Muscle of leg (tissue), 11 donors: ENCODE data around the gene PDLIM4. TPM values are rescaled to one million over a fixed set of nuclear protein-coding genes. Genes with fewer than 3 reads are reported as not detected.

Source experiments
- DNase-seq: peaks from one replicate; pipeline ENCODE4 v3.0.0; 2013
- H3K27ac ChIP-seq: one replicate; pipeline ENCODE4 v1.5.1; 2013; ENCODE audit warnings: mild to moderate bottlenecking, low read length, control low read depth
- H3K27me3 ChIP-seq: one replicate; pipeline ENCODE4 v1.6.1; 2013; ENCODE audit warnings: low read length; ENCODE audit not compliant: control insufficient read depth, insufficient read depth
- H3K36me3 ChIP-seq: one replicate; pipeline ENCODE4 v1.6.1; 2013; ENCODE audit warnings: low read length; ENCODE audit not compliant: control insufficient read depth, insufficient read depth
- H3K4me1 ChIP-seq: one replicate; pipeline ENCODE4 v1.6.1; 2013; ENCODE audit warnings: low read length; ENCODE audit not compliant: control insufficient read depth, insufficient read depth
- H3K4me3 ChIP-seq: one replicate; pipeline ENCODE4 v1.5.1; 2013; ENCODE audit warnings: low read length, control low read depth
- H3K9me3 ChIP-seq: replicated peaks from 2 replicates; pipeline ENCODE4 v1.6.1; 2013; ENCODE audit warnings: low read depth, low read length; ENCODE audit not compliant: control insufficient read depth
- WGBS: methylation state at CpG from one replicate; pipeline ENCODE4 v1.1.5; 2013; ENCODE audit warnings: missing lambda C conversion rate; ENCODE audit not compliant: insufficient coverage; 5-methylcytosine and 5-hydroxymethylcytosine counted together
- polyA plus RNA-seq, 8 donors: library from polyadenylated mRNA; unstranded; fragments of 120-200 nt; gene quantifications; one replicate each; pipeline versions ENCODE4 v1.2.1 to v1.2.3, GENCODE V29; 2013; ENCODE audit warnings: inconsistent platforms in 1 of 8, low replicate concordance in 1 of 8; ENCODE audit not compliant: insufficient read length in 8 of 8, insufficient read depth in 1 of 8
- total RNA-seq: library from RNA; stranded (reverse); fragments of 120-200 nt; gene quantifications from one replicate; pipeline ENCODE4 v1.2.4, GENCODE V29; 2013

Gene PDLIM4
- total and polyA plus RNA-seq, 9 donors, result 29.7 to 84.3 (median 60.9) TPM

DNA sequence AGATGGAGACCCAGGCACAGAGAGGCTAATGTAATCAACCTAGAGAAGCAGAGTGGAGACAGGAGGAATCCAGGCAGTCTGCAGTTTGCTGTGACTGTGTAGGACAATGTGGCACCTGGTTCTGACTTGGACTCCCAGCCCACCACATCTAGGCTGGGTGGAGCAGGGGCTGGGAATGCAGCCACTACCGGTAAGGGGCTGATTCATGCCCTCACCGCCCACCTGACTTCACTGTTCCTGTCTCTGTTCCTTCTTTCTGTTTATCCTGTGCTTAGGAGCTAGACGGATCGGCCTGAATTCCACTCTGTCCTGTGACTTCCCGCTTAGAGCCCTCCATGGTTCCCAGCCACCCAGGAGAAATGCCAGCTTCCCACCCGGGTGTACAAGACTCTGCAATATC lies 2.6 kb downstream of the PDLIM4 start:
- no peaks in the 10 kb centered on the region for H3K9me3 ChIP-seq
- H3K4me1 ChIP-seq, result peaks cover 90% of the 10 kb centered on the region
- no peak for DNase-seq
- H3K4me3 ChIP-seq, result peak overlapping the region; percentile 88
- peak overlapping the region; percentile 95 for H3K27ac ChIP-seq
- H3K36me3 ChIP-seq, result peaks cover 31% of the 10 kb centered on the region
- H3K27me3 ChIP-seq, result peaks cover 8% of the 10 kb centered on the region
- 62% methylated on average over 6 of the region's 6 CpGs for WGBS

DNA sequence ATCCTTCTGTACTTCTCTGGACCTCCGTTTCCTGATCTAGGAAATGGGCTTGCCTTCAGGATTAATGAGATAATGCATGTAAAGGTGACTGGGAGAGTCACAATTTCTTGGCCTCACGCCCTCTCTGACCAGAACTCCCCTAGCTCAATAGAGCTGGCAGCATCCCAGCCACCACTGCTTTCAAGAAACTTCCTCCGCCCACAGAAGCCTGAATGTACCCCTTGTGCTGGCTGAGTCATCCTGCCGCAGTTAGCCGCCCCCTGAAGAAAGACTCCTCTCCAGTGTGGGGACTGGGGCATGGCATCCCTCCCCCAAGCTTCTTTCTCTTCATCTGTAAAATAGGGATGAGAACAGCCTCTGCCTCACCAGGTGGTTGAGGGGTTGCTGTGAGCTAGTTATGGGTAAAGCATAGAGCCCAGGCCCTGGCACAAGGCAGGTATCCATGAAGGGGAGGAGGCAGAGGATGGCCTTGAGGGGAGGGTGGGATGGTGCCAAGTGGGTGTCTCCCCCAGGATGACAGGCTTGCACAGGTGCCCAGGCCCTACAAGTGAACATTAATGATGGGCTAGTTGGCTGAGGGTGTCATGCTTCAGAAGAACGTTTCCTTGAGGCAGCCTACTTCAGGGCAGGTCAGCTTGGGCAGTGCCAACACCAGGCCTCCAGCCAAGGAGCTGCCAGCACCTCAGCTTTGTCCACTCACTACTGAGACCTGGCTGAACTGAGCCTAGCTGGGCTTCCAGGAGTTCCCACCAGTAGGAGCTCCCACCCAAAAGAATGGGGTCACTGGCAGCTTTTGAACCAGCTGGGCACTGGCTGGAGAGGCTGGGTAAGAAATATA lies 3.4 kb downstream of the PDLIM4 start:
- Histone ChIP-seq H3K27me3 (peaks cover 7% of the 10 kb centered on the region), H3K27ac (peak overlapping the region; percentile 95), H3K36me3 (peaks cover 36% of the 10 kb centered on the region), H3K9me3 (no peaks in the 10 kb centered on the region), H3K4me1 (peaks cover 92% of the 10 kb centered on the region), H3K4me3 (no peak overlapping the region)
- peak; percentile 68 for DNase-seq
- 58% methylated on average over 2 of the region's 6 CpGs for WGBS

DNA sequence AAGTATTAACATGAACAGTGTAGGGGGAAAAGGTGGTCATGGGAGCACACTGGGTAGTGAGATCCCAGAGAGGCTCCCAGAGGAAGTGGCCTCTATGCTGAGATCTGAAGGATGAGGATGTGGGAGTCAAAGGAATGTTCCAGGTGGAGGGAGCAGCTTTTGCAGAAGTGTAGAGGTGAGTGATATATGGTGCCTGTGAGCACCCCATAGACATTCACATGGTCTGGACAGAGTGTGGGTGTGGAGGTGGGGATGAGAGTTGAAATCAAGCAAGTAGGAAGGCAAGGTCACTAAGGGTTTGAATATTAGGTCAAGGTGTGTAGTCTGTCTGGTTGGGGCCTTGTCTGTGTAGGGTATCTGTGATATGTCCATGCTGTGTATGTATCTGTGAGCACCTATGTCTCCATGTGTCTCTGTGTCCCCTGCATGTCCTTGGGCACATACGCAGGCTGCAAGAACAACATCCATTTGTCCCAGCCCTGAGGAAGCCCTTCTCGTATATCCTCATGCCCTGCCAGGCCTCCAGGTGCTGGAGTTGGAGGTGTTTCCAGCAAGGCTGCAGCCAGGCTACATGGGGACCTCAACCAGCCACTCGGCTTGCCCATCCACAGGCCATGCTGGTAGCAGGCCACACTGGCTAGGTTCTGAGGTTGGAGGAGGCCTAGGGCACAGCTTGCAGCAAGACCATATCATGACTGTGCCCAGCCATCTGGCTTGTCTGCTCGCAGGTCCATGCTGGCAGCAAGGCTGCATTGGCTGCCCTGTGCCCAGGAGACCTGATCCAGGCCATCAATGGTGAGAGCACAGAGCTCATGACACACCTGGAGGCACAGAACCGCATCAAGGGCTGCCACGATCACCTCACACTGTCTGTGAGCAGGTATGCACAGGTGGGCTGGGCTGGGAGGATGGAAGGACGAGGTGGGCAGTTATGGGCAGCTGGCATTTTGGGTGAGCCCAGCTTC lies 4.7 kb downstream of the PDLIM4 start:
- no peak overlapping the region for H3K27ac ChIP-seq
- peaks cover 92% of the 10 kb centered on the region for H3K4me1 ChIP-seq

DNA sequence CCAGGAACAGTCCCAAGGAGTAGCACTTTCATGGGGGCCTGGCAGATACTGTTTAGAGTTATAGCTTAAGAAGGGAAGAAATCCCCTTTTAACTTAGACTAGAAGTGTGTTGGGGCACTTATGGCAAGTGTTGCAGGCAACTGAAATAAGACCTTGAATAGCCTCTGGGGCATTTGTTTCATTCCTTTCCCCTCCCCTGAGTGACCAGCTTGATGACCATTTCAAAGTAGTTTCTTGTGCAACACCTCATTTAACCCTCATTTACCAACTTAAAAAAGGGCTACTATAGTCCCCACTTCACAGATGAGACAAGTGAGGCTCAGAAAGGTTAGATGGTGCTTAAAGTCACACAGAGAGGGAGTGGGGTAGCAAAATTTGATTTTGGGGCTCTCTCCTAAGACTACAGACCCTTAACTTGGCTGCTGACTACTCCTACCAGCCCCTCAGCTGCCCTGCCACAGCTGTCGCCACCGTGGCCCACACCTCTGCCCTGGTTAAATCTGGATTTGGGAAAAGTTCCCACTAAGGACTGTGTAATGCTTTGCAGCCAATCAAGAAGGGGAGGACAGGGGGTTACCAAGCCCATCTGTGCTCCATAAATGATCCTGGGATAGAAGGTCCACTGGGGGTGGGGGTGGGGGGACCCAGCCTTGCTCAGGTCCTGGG lies 5.5 kb downstream of the PDLIM4 start:
- H3K4me3 ChIP-seq, result no peak overlapping the region
- H3K27me3 ChIP-seq, result no peaks in the 10 kb centered on the region
- H3K9me3 ChIP-seq, result no peaks in the 10 kb centered on the region
- H3K27ac ChIP-seq, result no peak overlapping the region
- H3K4me1 ChIP-seq, result peaks cover 94% of the 10 kb centered on the region
- 80% methylated on average over 1 of the region's 2 CpGs for WGBS
- H3K36me3 ChIP-seq, result peaks cover 54% of the 10 kb centered on the region
- no peak for DNase-seq

More for the DNA sequence above, 4.7 kb downstream of the PDLIM4 start:
- Histone ChIP-seq H3K4me3 (no peak overlapping the region), H3K9me3 (no peaks in the 10 kb centered on the region), H3K27me3 (peaks cover 2% of the 10 kb centered on the region), H3K36me3 (peaks cover 45% of the 10 kb centered on the region)
- WGBS, result 88% methylated on average over 6 of the region's 7 CpGs
- no peak for DNase-seq

DNA sequence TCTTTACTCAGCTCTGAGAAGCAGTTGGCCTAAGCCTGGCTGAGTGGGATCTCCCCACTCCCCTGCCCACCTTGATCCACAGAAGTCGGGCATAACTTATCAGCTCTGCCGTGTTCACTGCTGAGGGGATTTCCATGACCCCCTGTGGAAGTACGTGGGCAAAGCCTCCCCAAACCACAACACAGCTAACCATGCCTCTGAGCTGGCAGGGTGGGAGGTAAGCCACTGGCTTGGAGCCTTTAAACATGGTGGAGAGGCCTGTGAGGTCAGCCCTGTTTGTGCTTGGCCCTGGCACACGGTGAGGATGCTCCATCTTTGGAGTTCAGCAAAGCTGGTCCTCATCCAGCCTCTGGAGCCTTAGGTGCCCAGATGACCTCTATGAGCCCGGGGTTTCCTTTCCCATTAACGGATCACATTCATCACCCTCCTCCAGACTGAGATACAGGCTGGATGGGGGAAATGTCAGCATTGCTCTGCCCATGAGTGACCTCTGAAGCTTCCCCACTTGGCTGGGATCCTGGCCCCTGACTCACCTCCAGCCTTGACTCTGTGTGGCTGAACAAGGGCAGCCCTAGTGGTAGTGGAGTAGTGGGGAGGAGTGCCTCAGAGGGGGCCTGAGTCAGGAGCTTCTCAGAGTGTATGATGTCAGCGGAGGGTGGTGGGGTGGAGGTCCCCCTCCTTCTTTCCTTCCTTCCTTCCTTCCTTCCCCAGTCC lies 6.2 kb downstream of the PDLIM4 start:
- H3K27ac ChIP-seq, result peak overlapping the region; percentile 40

DNA sequence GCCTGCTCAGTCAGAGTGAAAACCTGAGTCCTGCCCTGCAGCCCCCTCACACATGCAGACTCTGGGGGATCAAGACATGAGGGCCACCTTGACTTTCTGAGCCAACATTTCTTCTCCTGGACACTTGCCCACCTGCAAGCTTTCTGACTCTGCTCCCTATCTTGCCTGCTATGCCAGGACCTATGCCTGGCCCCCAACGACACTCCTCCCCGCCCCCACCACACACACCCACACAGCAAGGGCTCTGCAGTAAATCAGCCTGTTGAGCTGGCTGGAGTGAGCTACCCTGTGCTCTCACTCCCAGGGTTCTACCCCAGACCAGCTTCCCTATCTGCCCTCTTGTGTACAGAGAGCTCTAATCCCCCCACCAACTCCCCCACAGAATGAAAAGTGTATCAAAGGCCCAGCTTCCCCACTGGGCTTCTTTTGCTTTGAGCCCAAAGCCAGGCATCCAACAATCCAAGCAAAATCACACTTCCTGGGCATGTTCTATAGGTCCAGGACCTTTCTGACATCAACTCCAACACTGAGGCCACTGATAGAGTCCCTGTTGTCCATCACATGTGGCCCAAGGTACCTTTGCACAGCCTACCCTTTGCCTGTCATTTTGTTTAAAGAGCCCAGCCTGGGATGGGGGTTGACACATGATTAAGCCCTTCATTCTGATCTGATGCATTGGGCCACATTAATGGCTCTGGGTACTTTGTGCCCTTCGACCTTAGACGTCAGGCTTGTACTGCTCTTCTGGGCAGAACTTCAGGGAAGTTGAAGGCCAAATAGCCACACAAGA lies 7.2 kb downstream of the PDLIM4 start:
- Histone ChIP-seq H3K27me3 (no peaks in the 10 kb centered on the region), H3K36me3 (peaks cover 71% of the 10 kb centered on the region), H3K27ac (peak overlapping the region; percentile 89), H3K4me3 (no peak overlapping the region), H3K4me1 (peaks cover 94% of the 10 kb centered on the region), H3K9me3 (no peaks in the 10 kb centered on the region)
- no peak for DNase-seq
- WGBS, result 52% methylated on average over 4 of the region's 4 CpGs

More for the DNA sequence above, 6.2 kb downstream of the PDLIM4 start:
- Histone ChIP-seq H3K36me3 (peaks cover 61% of the 10 kb centered on the region), H3K27me3 (no peaks in the 10 kb centered on the region), H3K4me1 (peaks cover 94% of the 10 kb centered on the region), H3K4me3 (no peak overlapping the region), H3K9me3 (no peaks in the 10 kb centered on the region)
- DNase-seq, result no peak
- 100% methylated on average over 1 of the region's 7 CpGs for WGBS

DNA sequence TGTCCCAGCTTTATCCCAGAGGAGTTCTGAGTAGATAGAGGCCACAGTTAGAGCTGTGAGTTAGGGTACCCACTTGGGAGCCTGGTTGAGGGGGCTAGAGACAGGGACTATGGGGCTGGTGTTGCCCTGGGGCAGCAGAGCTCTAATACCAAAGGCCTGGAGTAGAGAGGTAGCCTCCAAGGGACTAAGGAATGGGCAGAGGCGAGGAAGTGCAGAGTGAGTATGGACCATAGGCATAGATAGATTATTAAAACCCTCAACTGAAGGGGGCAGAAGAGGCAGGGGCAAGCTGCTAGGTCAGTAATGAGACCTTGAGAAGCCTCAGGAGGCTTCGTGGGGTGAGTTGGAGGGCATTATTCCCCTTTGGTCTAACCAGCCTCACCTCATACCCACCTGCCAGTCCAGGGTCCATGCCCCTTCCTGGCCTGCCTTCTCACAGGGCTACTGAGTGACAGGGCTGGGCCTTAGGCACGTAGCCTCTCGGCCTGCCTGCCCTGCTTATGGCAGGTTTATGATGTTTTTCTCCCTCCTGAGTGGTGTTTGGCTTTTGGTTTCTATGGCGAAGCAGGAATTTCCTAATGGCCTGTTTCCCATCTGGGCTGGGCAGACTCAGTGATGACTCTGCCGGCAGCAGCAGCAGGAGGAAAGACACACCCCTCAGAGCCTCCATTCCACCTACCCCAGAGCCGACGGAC lies 8.0 kb downstream of the PDLIM4 start:
- 0% methylated on average over 2 of the region's 8 CpGs for WGBS
- Histone ChIP-seq H3K4me1 (peaks cover 94% of the 10 kb centered on the region), H3K4me3 (no peak overlapping the region), H3K27me3 (no peaks in the 10 kb centered on the region), H3K9me3 (no peaks in the 10 kb centered on the region), H3K36me3 (peaks cover 76% of the 10 kb centered on the region), H3K27ac (peak overlapping the region; percentile 89)
- peak; percentile 97 for DNase-seq

DNA sequence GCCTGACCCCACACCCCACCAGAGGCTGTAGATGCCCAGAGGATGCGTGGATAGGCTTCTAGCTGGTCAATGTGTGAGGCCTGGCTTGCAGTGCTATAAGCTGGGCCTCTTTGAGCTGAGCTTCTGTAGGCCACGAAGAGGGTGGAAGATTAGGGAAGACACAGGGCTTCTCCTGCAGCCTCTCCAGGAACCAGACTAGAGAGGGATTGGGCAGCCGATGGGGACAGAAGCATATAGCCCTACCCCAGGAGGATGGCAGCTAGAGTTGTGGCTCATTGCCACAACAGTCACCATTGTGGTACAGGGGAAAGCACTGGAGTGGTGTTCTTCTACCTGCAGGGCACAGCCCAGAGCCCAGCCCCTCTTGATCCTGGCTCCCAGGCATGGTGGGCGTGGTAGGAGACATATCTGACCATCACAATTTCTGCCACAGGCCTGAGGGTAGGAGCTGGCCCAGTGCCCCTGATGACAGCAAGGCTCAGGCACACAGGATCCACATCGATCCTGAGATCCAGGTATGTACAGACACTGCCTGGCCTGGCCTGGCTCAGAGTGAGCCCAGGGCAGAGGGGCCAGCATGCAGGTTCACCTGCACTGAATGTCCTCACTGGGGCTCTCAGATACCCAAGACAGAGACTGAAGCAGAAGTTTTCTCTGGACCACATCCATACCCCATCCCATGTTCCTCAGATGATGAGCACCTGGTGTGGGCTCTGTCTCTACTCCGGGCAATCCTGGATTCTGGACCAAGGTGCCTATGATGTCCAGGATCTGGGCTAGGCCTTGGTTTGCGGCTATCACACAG lies 8.7 kb downstream of the PDLIM4 start:
- Histone ChIP-seq H3K4me1 (peaks cover 93% of the 10 kb centered on the region), H3K9me3 (no peaks in the 10 kb centered on the region), H3K27ac (peak overlapping the region; percentile 74), H3K36me3 (peaks cover 79% of the 10 kb centered on the region), H3K4me3 (no peak overlapping the region), H3K27me3 (no peaks in the 10 kb centered on the region)
- WGBS, result 81% methylated on average over 5 of the region's 7 CpGs
- no peak for DNase-seq
